ENCODE measurements around the gene RANBP10. TPM values are rescaled to one million over a fixed set of nuclear protein-coding genes. Genes with fewer than 3 reads are reported as not detected.

RANBP10 gene
- total RNA-seq, 6 donors from 2014 or later = 6.5 to 50.3 (median 17.0) TPM

- no peaks in the 10 kb centered on the region for H3K9me3 ChIP-seq
- peak overlapping the region; percentile 86 to 97 (median 92) for H3K4me3 ChIP-seq
- peak overlapping the region; percentile 80 to 92 (median 85) for H3K27ac ChIP-seq
- no peak for TF ChIP-seq POLR2AphosphoS5 (IDR thresholded peaks at IDR 0.05)
- TF ChIP-seq POLR2A (IDR thresholded peaks at IDR 0.05) = no peak
- TF ChIP-seq, protein P1, sequence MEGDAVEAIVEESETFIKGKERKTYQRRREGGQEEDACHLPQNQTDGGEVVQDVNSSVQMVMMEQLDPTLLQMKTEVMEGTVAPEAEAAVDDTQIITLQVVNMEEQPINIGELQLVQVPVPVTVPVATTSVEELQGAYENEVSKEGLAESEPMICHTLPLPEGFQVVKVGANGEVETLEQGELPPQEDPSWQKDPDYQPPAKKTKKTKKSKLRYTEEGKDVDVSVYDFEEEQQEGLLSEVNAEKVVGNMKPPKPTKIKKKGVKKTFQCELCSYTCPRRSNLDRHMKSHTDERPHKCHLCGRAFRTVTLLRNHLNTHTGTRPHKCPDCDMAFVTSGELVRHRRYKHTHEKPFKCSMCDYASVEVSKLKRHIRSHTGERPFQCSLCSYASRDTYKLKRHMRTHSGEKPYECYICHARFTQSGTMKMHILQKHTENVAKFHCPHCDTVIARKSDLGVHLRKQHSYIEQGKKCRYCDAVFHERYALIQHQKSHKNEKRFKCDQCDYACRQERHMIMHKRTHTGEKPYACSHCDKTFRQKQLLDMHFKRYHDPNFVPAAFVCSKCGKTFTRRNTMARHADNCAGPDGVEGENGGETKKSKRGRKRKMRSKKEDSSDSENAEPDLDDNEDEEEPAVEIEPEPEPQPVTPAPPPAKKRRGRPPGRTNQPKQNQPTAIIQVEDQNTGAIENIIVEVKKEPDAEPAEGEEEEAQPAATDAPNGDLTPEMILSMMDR (IDR thresholded peaks at IDR 0.05) = no peak
- no peak for TF ChIP-seq EP300 (IDR thresholded peaks at IDR 0.05)
- H3K4me1 ChIP-seq = peaks cover 17 to 51% (median 31%) of the 10 kb centered on the region in 4 donors
- whole genome bisulfite sequencing, 2 donors = 1 to 4% methylated on average over 7 to 14 of the region's 14 CpGs
- peaks cover 0 to 6% (median 1%) of the 10 kb centered on the region in 4 donors for H3K36me3 ChIP-seq
- DNase-seq (no peak), ATAC-seq (ENCODE audit: low FRiP score in 2 of 2) (peak in 1 of 2 donors; percentile 5)
- H3K27me3 ChIP-seq = no peaks in the 10 kb centered on the region
Measured at GRCh38 chr16:67718668-67719047, 87.7 kb downstream of the RANBP10 start.

GRCh38 chr16:67716097-67716496 is 90.3 kb downstream of the RANBP10 start:
- Histone ChIP-seq H3K36me3 (no peaks in the 10 kb centered on the region), H3K4me3 (no peak overlapping the region), H3K27me3 (no peaks in the 10 kb centered on the region), H3K9me3 (no peaks in the 10 kb centered on the region), H3K27ac (no peak overlapping the region), H3K4me1 (peaks cover 17 to 51% (median 34%) of the 10 kb centered on the region in 4 donors)
- DNase-seq (no peak), ATAC-seq (ENCODE audit: low FRiP score in 2 of 2) (no peak)
- 78 to 79% methylated on average over 2 of the region's 2 CpGs for WGBS, 2 donors
- no peak for TF ChIP-seq POLR2AphosphoS5 (IDR thresholded peaks at IDR 0.05)
- TF ChIP-seq, protein P1 (IDR thresholded peaks at IDR 0.05) = no peak
- no peak for TF ChIP-seq POLR2A (IDR thresholded peaks at IDR 0.05)
- TF ChIP-seq EP300 (IDR thresholded peaks at IDR 0.05) = no peak

- ATAC-seq (ENCODE audit: low FRiP score in 2 of 2) (no peak), DNase-seq (no peak)
- Histone ChIP-seq H3K4me1 (peaks cover 8 to 41% (median 26%) of the 10 kb centered on the region in 4 donors), H3K27ac (peak overlapping the region in 1 of 4 donors; percentile 52), H3K4me3 (no peak overlapping the region), H3K27me3 (no peaks in the 10 kb centered on the region), H3K36me3 (no peaks in the 10 kb centered on the region), H3K9me3 (no peaks in the 10 kb centered on the region)
- TF ChIP-seq POLR2A (IDR thresholded peaks at IDR 0.05) (no peak), EP300 (IDR thresholded peaks at IDR 0.05) (no peak), POLR2AphosphoS5 (IDR thresholded peaks at IDR 0.05) (no peak)
- TF ChIP-seq, protein P1 (IDR thresholded peaks at IDR 0.05) = no peak
- 77 to 79% methylated on average over 1 of the region's 1 CpG for WGBS, 2 donors
Measured at GRCh38 chr16:67714522-67714921, 91.8 kb downstream of the RANBP10 start.

- H3K4me1 ChIP-seq = peaks cover 9 to 43% (median 26%) of the 10 kb centered on the region in 4 donors
- no peaks in the 10 kb centered on the region for H3K9me3 ChIP-seq
- 65 to 71% methylated on average over 5 of the region's 5 CpGs for WGBS, 2 donors
- H3K36me3 ChIP-seq = no peaks in the 10 kb centered on the region
- H3K27ac ChIP-seq = peak overlapping the region in 2 of 4 donors; percentile 29 to 52
- ATAC-seq (ENCODE audit: low FRiP score in 2 of 2) (no peak), DNase-seq (no peak)
- TF ChIP-seq, protein P1 (IDR thresholded peaks at IDR 0.05) = no peak
- TF ChIP-seq EP300 (IDR thresholded peaks at IDR 0.05) = no peak
- TF ChIP-seq POLR2A (IDR thresholded peaks at IDR 0.05) = no peak
- no peak for TF ChIP-seq POLR2AphosphoS5 (IDR thresholded peaks at IDR 0.05)
- H3K27me3 ChIP-seq = no peaks in the 10 kb centered on the region
- H3K4me3 ChIP-seq = no peak overlapping the region
Measured at GRCh38 chr16:67713647-67714273, 92.6 kb downstream of the RANBP10 start.

DNA sequence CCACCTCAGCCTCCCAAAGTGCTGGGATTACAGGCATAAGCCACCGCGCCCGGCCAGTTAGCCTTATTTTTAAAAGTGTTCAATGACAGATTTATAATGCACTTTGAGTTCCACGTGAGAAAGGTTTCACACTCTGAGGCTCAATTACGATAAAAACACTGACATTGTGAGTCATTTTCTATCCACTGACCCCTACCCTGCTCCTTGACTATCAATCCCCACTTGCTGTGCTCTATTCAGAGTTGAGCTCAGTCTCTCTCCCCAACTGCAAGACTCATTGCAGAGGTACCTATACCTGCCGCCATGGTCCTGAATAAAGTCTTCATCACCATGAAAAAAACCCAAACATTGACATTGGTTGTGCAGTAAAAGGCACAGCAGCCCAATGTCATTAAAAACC is 95.8 kb downstream of the RANBP10 start:
- H3K4me1 ChIP-seq = peaks cover 4 to 20% (median 15%) of the 10 kb centered on the region in 4 donors
- WGBS, 2 donors = 91 to 96% methylated on average over 6 of the region's 6 CpGs
- no peak overlapping the region for H3K4me3 ChIP-seq
- no peaks in the 10 kb centered on the region for H3K27me3 ChIP-seq
- no peak for DNase-seq
- TF ChIP-seq POLR2AphosphoS5 (IDR thresholded peaks at IDR 0.05) = no peak
- TF ChIP-seq EP300 (IDR thresholded peaks at IDR 0.05) = no peak
- TF ChIP-seq POLR2A (IDR thresholded peaks at IDR 0.05) = no peak
- TF ChIP-seq, protein P1 (IDR thresholded peaks at IDR 0.05) = no peak
- H3K9me3 ChIP-seq = no peaks in the 10 kb centered on the region
- no peaks in the 10 kb centered on the region for H3K36me3 ChIP-seq
- no peak for ATAC-seq (ENCODE audit: low FRiP score in 2 of 2)
- H3K27ac ChIP-seq = no peak overlapping the region
